Right lobe of liver (tissue), 6 donors: ENCODE results near the gene TNIK. TPM values are rescaled to one million over a fixed set of nuclear protein-coding genes. Genes with fewer than 3 reads are reported as not detected.

Experiments
- ATAC-seq, 4 donors: fragments of 200-7000 bp; cut with Tn5 transposase; one replicate each; pipeline ENCODE4 v1.9.1; 2020; ENCODE audit warnings: mild to moderate bottlenecking in 4 of 4, moderate library complexity in 4 of 4
- DNase-seq, 3 donors: peaks; one replicate each; pipeline ENCODE4 v3.0.0-alpha.2; 2020
- H3K27ac ChIP-seq, 3 donors: fragments of 200-600 bp; one replicate each; pipeline ENCODE4 v1.8.0; 2022
- H3K27me3 ChIP-seq, 2 donors: fragments of 200-600 bp; one replicate each; pipeline ENCODE4 v1.8.0; 2022
- H3K36me3 ChIP-seq, 4 donors: fragments of 200-600 bp; sonication (generic) in 1 of 4; one replicate each; pipeline versions ENCODE4 v1.5.1 to v1.8.0; 2017 to 2022; ENCODE audit warnings: control low read depth in 1 of 4
- H3K4me1 ChIP-seq, 4 donors: fragments of 200-600 bp; sonication (generic) in 1 of 4; one replicate each; pipeline versions ENCODE4 v1.5.1 to v1.8.0; 2017 to 2022; ENCODE audit warnings: control low read depth in 1 of 4
- H3K4me3 ChIP-seq, 3 donors: fragments of 200-600 bp; one replicate each; pipeline ENCODE4 v1.8.0; 2022
- H3K9me3 ChIP-seq, 4 donors: fragments of 200-600 bp; sonication (generic) in 1 of 4; one replicate each; pipeline versions ENCODE4 v1.5.1 to v1.8.0; 2017 to 2022; ENCODE audit warnings: control low read depth in 1 of 4
- POLR2A ChIP-seq: fragments of 450-650 bp; IDR thresholded peaks from one replicate; pipeline ENCODE4 v1.6.1; 2017; ENCODE audit warnings: antibody characterized with exemption, mild to moderate bottlenecking
- WGBS: methylation state at CpG from one replicate; pipeline ENCODE4 v1.1.6; 2018; ENCODE audit warnings: low coverage, low lambda C conversion rate; ENCODE audit not compliant: insufficient coverage; ENCODE audit errors: missing lambda C conversion rate; 5-methylcytosine and 5-hydroxymethylcytosine counted together
- intact Hi-C, 2 donors: fragments of 100-400 bp; cut with DNase I; formaldehyde crosslinking; loops; one replicate each; pipeline versions ENCODE4 v1.11.2 to v1.14.1; 2022
- total RNA-seq, 6 experiments: library from RNA; depleted of rRNA in 2 of 6; stranded (reverse); fragments of >200 nt in 2 of 6; fragmentation: NEBNext Ultra II Directional in 3 of 6; extraction: Animal tissue kit (Norgen Biotek cat#: 25700) in 3 of 6; gene quantifications; one replicate each; pipeline versions ENCODE4 v1.1.0 to v1.2.4, GENCODE V29; 2016 to 2023
- TF ChIP-seq, protein P1 (sequence below), 4 donors: fragments of 200-600 bp in 3 of 4; fragments of 450-650 bp in 1 of 4; IDR thresholded peaks; one replicate each; pipeline versions ENCODE4 v1.5.1 to v1.8.0; 2016 to 2022; ENCODE audit warnings: antibody characterized with exemption in 4 of 4, mild to moderate bottlenecking in 2 of 4
- donor health status: DM: no; HTN: yes; CAD: no.
- donor health status: DM: no; HTN: no; CAD: no.
- donor health status: DM: no; HTN: no; CAD: no.
- donor health status: DM: no; HTN: yes; CAD: no.
- donor health status: DM: no; HTN: yes; CAD: no.

TNIK gene
- total RNA-seq, 6 experiments from 2014 or later: 5.2 to 8.0 (median 6.8) TPM

- intact Hi-C loops: no loop called here
- H3K4me3 ChIP-seq: no peak overlapping the region
- no peaks in the 10 kb centered on the region for H3K27me3 ChIP-seq
- H3K4me1 ChIP-seq: no peaks in the 10 kb centered on the region
- whole genome bisulfite sequencing: 86% methylated on average over 1 of the region's 1 CpG
- ATAC-seq: no peak
- no peak overlapping the region for H3K27ac ChIP-seq
- no peaks in the 10 kb centered on the region for H3K9me3 ChIP-seq
- TF ChIP-seq, protein P1, sequence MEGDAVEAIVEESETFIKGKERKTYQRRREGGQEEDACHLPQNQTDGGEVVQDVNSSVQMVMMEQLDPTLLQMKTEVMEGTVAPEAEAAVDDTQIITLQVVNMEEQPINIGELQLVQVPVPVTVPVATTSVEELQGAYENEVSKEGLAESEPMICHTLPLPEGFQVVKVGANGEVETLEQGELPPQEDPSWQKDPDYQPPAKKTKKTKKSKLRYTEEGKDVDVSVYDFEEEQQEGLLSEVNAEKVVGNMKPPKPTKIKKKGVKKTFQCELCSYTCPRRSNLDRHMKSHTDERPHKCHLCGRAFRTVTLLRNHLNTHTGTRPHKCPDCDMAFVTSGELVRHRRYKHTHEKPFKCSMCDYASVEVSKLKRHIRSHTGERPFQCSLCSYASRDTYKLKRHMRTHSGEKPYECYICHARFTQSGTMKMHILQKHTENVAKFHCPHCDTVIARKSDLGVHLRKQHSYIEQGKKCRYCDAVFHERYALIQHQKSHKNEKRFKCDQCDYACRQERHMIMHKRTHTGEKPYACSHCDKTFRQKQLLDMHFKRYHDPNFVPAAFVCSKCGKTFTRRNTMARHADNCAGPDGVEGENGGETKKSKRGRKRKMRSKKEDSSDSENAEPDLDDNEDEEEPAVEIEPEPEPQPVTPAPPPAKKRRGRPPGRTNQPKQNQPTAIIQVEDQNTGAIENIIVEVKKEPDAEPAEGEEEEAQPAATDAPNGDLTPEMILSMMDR (IDR thresholded peaks at IDR 0.05): no peak
- TF ChIP-seq POLR2A: no peak
- DNase-seq: no peak
- no peaks in the 10 kb centered on the region for H3K36me3 ChIP-seq
Measured at GRCh38 chr3:171431550-171431949, 28.7 kb downstream of the TNIK start.

DNA sequence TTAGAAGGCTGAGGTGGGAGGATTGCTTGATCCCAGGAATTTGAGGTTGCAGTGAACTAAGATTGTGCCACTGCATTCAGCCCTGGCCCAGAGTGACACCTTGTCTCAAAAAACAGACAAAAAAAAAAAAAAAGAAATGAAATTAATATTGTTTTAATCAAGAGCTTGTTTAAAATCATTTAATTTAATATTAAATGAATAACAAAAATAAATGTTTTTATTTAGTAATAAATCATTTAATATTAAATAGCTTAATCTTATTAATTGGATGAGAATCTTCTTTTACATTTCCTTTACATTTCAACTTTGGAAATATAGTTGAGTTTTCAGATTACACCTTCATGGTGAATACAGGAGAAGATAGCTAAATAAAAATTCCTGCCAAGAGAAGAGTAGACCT is 29.7 kb downstream of the TNIK start:
- no peak for ATAC-seq

DNA sequence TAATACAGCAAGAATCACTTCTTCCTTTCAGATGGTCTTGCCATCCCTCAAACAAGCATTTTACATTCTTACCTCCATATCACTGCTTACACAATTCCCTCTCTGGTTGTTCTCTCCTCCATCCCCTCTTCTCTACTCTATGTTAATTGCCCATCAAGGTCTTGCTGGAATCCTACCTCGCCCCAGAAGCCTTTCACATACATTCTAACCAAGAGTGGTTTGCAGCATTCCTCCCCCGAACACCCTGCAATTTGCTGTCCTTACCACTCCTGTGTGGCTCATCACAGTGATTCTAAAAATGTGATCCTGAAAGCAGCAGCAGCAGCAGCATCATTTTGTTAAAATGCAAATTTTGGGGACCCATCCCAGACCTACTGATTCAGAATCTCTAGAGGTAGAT is 30.6 kb downstream of the TNIK start:
- TF ChIP-seq POLR2A: no peak
- TF ChIP-seq, protein P1 (IDR thresholded peaks at IDR 0.05): no peak
- 100% methylated on average over 2 of the region's 2 CpGs for WGBS
- H3K4me1 ChIP-seq: no peaks in the 10 kb centered on the region
- H3K4me3 ChIP-seq: no peak overlapping the region
- no peaks in the 10 kb centered on the region for H3K9me3 ChIP-seq
- ATAC-seq: no peak
- intact Hi-C loops: no loop called here
- no peaks in the 10 kb centered on the region for H3K27me3 ChIP-seq
- no peak overlapping the region for H3K27ac ChIP-seq
- DNase-seq: no peak
- no peaks in the 10 kb centered on the region for H3K36me3 ChIP-seq

More for the DNA sequence above, 29.7 kb downstream of the TNIK start:
- no peak for DNase-seq
- no peaks in the 10 kb centered on the region for H3K27me3 ChIP-seq
- intact Hi-C loops: no loop called here
- TF ChIP-seq, protein P1 (IDR thresholded peaks at IDR 0.05): no peak
- no peak for TF ChIP-seq POLR2A
- no peaks in the 10 kb centered on the region for H3K4me1 ChIP-seq
- H3K9me3 ChIP-seq: no peaks in the 10 kb centered on the region
- H3K4me3 ChIP-seq: no peak overlapping the region
- no peak overlapping the region for H3K27ac ChIP-seq
- H3K36me3 ChIP-seq: no peaks in the 10 kb centered on the region

- TF ChIP-seq, protein P1 (IDR thresholded peaks at IDR 0.05): no peak
- no peak for TF ChIP-seq POLR2A
- H3K9me3 ChIP-seq: no peaks in the 10 kb centered on the region
- DNase-seq: no peak
- H3K36me3 ChIP-seq: no peaks in the 10 kb centered on the region
- H3K27me3 ChIP-seq: no peaks in the 10 kb centered on the region
- intact Hi-C loops: no loop called here
- H3K27ac ChIP-seq: no peak overlapping the region
- no peak overlapping the region for H3K4me3 ChIP-seq
- WGBS: 88% methylated on average over 3 of the region's 3 CpGs
- H3K4me1 ChIP-seq: no peaks in the 10 kb centered on the region
- ATAC-seq: no peak
Measured at GRCh38 chr3:171428892-171429291, 31.3 kb downstream of the TNIK start.

GRCh38 chr3:171428321-171428787 is 31.9 kb downstream of the TNIK start:
- intact Hi-C loops: no loop called here
- whole genome bisulfite sequencing: 65% methylated on average over 4 of the region's 4 CpGs

More at GRCh38 chr3:171428321-171428787, 31.9 kb downstream of the TNIK start:
- Histone ChIP-seq H3K4me1 (no peaks in the 10 kb centered on the region), H3K9me3 (no peaks in the 10 kb centered on the region), H3K36me3 (no peaks in the 10 kb centered on the region), H3K4me3 (no peak overlapping the region), H3K27me3 (no peaks in the 10 kb centered on the region), H3K27ac (no peak overlapping the region)
- DNase-seq (no peak), ATAC-seq (no peak)
- no peak for TF ChIP-seq POLR2A
- TF ChIP-seq, protein P1 (IDR thresholded peaks at IDR 0.05): no peak
